HG02623 (cell line): ENCODE data around the gene DET1.
"Not testable (repeated sequence)": the region's sequence is repeated elsewhere in the genome, so short reads cannot be mapped to it uniquely, and the experiment has no call there.

Source experiments
- ATAC-seq: cut with Tn5 transposase; IDR thresholded peaks from one replicate; pipeline ENCODE4 v1.9.1; 2021; ENCODE audit warnings: moderate library complexity; ENCODE audit not compliant: unreplicated experiment

DET1 gene

DNA sequence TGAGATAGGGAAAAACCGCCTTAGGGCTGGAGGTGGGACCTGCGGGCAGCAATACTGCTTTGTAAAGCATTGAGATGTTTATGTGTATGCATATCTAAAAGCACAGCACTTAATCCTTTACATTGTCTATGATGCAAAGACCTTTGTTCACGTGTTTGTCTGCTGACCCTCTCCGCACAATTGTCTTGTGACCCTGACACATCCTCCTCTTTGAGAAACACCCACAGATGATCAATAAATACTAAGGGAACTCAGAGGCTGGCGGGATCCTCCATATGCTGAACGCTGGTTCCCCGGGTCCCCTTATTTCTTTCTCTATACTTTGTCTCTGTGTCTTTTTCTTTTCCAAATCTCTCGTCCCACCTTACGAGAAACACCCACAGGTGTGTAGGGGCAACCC, 5.4 kb downstream of the DET1 start:
- not testable (repeated sequence) for ATAC-seq

- ATAC-seq = not testable (repeated sequence)
These were observed 6.1 kb downstream of the DET1 start for GRCh38 chr15:88540350-88540749.

- no peak for ATAC-seq
These were observed 7.0 kb downstream of the DET1 start for GRCh38 chr15:88539441-88539840.

GRCh38 chr15:88538972-88539371, 7.5 kb downstream of the DET1 start:
- no peak for ATAC-seq

GRCh38 chr15:88537591-88538317, 8.7 kb downstream of the DET1 start:
- no peak for ATAC-seq

DNA sequence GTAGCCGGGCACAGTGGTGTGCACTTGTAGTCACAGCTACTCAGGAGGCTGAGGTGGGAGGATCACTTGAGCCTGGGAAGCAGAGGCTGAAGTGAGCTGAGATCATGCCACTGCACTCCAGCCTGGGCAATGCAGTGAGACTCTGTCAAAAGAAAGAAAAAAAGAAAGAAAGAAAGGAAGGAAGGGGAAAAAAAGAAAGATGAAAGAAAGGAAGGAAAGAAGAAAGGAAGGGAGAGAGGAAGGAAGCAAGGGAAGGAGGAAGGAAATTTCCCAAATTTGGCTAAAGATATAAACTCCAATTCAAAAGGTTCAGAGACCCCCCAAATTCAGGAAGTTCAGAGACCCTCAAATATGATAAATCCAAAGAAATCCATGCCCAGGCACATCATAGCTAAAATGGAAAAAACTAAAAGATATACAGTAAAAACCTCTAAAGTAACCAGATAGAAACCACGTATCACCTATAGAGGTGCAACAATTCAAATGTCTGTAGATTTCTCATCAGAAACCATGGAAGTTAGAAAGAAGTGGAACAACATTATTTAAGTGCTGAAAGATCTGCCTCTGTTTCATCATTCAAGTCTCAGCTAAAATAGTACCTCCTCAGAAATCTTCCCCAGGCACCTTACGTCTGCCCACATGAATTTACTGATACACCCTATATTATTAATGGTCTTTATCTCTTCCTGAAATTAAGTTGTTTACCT, 10.7 kb downstream of the DET1 start:
- ATAC-seq = no peak

DNA sequence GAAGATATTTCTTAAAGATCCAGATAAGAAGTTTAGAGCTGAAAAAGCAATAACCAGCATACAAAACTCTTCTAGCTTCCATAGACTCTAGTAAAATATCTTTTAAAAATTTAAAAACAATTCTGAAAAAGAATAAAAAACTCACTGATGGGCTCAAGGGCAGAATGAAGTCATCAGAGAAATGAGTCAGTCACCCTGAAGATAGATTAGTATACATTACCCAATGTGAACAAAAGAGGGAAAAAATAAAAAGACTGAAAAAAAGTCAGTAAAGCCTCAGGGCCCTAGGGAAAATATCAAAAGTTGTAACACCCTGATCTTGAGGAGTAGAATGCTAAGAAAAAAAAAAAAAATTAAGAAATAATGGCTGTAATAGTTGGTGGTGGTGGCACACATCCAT, 11.4 kb downstream of the DET1 start:
- no peak for ATAC-seq

DNA sequence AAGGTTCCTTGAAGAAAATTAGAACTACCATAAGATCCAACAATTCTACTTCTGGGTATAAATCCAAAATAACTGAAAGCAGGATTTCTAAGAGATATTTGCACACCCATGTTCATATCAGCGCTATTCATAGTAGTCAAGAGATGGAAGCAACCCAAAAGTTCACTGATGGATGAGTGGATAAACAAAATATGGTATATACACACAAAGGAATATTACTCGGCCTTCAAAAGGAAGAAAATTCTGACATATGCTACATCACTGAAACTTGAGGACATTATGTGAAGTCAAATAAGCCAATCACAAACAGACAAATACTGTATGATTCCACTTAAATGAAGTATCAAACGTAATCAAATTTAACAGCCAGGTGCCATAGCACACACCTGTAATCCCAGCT, 13.1 kb downstream of the DET1 start:
- no peak for ATAC-seq

GRCh38 chr15:88529021-88529630, 17.4 kb downstream of the DET1 start:
- ATAC-seq = no peak

DNA sequence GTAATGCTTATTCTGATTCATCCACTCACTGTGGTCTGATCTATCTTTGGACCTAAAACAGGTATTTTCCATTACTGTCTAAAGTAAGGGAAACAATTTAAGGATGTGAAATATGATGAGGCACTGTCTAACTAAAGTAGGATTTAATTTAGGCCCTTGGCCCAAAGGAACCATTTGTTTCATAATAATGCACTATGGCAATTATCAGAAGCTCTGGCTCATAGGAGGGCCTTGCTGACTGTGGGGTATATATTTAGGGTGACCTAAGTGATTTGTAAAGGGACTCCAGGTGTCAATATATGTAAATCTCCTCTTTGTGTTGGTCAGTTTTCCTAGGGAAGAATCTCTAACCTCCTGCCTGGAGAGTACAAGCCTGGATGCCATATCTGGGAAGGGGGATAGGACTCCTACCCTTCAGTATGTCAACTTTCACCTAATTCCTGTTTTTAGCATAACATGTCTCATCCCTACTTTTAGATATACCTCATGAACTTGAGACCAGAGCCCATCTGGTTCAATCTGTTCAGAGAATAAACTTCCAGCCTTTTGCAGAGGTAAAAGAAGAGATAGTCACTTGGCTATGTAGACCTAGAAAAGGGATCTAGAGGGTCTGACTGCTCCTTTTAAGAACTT, 20.1 kb downstream of the DET1 start:
- no peak for ATAC-seq

- no peak for ATAC-seq
These were observed 21.1 kb downstream of the DET1 start for GRCh38 chr15:88525418-88525817.

GRCh38 chr15:88524094-88524493, 22.4 kb downstream of the DET1 start:
- ATAC-seq = not testable (repeated sequence)

- no peak for ATAC-seq
These were observed 27.6 kb downstream of the DET1 start for GRCh38 chr15:88518903-88519302.

DNA sequence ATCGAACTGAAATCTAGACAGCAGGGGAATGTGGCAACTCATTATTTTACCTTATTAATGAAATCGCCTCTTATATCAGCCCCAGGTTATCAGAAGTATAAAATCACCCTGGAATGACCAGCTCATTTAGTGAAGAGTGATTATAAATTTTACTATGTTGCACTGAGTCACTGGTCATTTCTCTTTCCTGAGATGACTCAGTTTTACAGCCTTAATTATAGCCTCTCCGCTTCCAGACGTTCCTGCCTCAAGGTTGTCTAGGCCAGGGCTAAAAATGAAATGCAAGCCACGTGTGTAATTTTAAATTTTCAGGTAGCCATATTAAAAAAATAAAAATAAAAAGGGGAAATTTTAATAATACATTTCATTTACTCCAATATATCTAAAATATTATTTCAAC, 33.3 kb downstream of the DET1 start:
- no peak for ATAC-seq

GRCh38 chr15:88512601-88513000, 33.9 kb downstream of the DET1 start:
- no peak for ATAC-seq

DNA sequence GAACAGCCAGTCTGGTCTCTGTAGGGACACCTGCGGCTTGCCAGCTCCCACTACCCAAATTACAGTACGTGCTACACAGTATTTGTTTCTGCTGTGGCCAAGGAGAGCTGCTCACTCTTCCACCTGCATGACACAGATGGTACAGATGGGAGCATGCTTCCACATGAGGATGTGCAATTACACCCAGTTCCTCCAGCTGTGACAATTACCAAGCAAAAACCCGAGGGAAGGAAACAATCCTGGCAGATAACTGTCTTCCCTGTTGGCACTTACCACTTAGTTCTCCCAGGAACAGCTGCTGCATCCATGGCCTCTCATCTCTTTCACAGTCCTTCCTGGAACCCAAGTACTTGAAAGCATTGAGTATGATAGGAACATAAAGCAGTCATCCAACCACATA, 34.4 kb downstream of the DET1 start:
- ATAC-seq = no peak

GRCh38 chr15:88511161-88511560, 35.3 kb downstream of the DET1 start:
- no peak for ATAC-seq

DNA sequence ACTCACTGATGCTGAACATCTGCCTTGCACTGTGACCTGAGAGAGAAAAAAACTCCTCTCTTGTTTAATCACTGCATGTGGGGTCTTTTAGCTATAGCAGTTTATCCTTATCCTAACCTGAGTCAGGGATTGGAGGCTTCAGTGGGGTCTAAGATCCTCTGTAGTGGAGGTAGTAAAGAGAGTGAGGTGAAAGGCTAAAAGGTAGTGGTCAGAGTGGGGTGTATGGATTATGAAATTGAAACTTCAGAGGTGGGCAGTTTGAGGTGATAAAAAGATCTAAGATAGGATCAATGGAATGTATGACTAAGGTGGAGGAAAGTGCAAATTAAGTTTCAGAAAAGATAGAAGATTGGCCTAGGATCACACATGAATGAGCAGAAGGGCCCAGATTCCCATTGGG, 36.5 kb downstream of the DET1 start:
- no peak for ATAC-seq

DNA sequence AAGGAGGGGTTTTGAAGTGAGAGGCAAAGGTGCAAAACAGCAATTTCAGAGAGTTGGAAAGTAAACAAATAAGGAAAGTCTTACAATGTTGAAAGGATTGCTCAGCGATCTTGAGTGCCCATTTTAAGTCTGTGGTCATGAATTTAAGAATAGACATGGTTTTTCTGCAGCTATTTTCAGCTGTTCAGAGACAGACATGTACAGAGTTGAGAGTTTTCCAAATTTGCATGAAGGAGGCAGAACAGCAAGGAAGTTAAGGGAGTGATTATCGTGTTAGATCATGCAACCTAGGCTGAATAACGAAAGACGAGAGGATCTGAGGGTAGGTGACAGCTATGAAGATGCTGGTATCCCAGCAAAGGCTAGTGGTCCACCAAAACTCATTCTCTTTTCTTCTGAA, 37.2 kb downstream of the DET1 start:
- no peak for ATAC-seq

DNA sequence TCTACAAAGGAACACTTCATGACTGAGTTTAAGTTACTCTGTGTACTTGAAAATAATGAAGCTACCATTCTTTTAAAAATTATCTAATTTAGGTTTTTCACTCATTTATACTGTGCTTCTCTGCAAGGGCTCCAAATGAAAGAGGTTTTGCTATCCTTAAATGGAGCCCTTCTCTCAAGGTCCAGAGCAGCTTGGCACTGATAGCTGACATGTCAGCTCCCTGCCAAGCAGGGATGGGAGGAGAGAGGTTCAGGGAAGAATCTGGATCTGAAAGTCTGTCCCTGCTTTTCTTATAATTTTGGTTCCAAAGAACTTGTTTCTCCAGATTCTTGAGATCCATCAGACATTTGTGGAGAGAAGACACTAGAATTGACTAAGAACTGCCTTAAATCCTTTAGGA, 39.9 kb downstream of the DET1 start:
- ATAC-seq = no peak

- no peak for ATAC-seq
These were observed 40.8 kb downstream of the DET1 start for GRCh38 chr15:88505721-88506120.

DNA sequence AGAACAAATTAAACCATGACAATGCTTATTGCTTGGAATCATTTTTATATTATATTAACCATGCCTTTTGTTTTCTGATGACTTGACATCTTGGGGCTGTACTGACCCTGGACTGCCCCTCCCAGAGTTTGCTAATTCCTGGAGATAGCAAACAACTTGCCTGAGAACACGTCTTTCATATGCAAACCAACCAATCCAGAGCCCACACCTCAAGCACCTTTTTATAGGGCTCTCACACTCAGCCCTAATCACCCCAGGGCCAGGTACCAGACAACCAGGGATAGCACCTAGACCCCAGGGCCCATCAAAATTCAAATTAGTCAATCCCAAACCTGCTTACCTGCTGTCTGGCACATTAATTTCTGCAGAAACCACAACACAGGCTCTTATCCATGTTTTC, 42.0 kb downstream of the DET1 start:
- ATAC-seq = no peak
